EH (cell line): ENCODE results near the gene FERMT3.
"Not testable (repeated sequence)": the region's sequence is repeated elsewhere in the genome, so short reads cannot be mapped to it uniquely, and the experiment has no call there.

Experiments
- DNase-seq: peaks from one replicate; pipeline ENCODE4 v3.0.0-alpha.2; 2015; ENCODE audit warnings: low read depth

FERMT3 gene

GRCh38 chr11:64206457-64207255, at the start of gene FERMT3:
TSS of gene FERMT3 (plus strand) at chr11:64206721. CDS start at chr11:64207365, 644 bp downstream.
- no peak for DNase-seq

DNA sequence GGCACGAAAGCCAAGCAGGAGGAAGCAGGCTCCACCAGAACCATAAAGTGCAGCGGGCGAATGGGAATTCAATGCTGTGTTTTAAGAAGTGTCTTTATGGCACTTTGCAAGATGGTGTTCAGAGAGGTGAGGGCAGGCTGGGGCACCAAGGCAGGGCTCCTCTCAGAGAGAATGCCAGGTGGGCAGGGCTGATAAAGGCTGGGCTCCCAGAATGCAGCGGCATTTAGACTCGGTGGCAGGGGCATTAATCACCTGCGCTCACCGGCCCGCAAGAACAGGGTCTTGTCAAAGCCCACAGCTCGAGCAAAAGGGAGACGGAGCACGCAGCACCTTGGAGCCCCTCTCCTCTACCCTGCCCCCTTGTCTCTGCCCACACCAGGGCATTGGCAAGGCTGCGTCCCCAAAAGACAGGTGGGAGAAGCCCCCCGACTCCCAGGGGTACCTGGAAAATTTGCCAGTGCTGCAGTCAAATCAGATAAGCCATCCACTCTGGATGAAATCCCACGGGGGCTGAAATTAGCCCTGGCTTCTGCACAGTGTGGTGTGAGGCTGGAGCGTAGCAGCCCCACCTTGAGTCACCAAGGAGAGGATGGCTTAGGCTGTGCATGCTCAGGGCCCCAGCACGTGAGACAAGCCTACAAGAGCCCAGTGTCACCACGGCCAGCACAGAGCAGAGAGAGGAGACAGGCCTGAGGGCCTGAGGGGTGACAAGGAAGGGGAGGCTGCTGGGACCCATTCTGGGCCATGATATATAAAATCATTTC, 48.7 kb upstream of the FERMT3 start:
- no peak for DNase-seq

DNA sequence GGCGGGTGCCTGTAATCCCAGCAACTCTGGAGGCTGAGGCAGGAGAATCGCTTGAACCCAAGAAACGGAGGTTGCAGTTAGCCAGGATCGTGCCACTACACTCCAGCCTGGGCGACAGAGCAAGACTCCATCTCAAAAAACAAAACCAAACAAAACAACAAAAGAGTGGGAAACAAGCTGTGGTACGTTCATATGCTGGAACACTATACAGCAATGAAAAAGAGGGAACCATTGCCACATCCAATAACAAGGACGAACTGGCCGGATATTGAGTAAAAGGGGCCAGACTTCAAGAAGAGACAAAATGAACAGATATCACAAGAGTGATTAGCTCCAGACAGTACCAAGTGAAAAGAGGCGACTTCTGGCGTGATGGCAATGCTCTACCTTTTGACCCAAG, 45.5 kb upstream of the FERMT3 start:
- no peak for DNase-seq

DNA sequence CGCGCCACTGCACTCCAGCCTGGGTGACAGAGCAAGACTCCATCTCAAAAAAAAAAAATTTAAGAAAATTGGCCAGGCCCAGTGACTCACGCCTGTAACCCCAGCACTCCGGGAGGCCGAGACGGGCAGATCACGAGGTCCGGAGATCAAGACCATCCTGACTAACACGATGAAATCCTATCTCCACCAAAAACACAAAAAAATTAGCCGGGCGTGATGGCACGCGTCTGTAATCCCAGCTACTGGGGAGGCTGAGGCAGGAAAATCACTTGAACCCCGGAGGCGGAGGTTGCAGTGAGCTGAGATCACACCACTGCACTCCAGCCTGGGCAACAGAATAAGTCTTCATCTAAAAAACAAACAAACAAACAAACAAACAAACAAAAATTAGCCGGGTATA, 43.8 kb upstream of the FERMT3 start:
- not testable (repeated sequence) for DNase-seq

DNA sequence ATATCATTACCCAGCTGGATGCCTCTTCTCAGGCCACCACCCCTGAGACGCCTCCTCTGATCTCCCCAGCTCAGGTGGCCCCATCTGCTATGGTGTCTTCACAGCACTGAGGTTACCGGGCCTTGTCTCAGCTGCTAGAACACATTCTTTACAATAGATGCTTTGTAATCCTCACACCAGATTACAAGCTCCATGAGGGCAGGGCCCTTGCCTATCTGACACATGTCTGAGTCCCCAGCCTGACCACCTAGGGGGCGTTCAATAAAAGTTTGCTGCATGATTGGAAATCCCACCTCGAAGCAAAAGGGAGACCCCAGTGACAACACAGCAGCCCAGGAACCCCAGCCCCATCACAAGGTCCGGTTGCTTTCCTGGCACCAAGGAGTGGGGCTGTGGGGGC, 42.6 kb upstream of the FERMT3 start:
- no peak for DNase-seq

DNA sequence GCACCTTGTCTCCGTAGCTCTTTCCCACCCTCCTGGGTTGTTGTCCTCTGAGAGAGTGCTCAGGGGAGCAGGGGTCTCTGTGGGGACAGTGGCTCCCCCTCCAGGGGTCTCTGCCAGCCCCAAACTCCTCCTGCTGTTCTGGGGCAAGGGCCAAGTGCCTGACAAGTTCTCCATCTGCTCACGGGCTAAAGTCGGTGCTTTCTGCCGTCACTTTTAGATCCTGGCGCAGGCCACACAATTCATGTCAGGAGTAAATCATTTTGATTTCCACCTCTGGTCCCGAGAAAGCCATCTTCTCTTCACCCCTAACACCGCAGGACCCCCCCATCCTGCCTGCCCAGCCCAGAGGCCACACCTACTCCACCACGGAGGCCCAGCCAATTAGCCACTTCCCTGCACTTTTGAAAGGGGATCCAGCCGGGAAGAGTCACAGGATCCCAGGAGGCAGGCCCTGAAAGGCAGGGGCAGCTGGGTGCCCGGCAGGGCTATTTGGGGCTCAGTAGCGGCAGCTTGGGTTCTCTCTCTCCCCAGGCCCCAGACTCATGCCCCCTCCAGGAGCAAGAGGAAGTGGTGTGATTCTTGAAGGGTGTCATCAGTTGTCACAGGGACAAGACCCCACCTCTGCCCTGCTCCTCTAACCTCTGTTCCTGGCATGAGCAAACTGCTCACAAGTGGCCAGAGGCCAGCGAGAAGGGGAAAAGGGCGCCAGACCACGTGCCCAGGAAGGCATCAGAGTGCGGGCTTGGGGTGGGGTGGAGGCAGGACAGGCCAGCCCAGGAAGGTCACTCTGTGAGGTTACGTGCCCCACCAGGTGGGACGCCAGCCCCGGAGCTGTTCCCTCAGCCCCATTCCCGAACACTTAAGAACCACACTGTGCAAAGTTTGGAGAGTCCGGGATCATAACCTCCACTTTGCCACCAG, 41.9 kb upstream of the FERMT3 start:
- DNase-seq, result peak; percentile 33

GRCh38 chr11:64165481-64165841, 41.1 kb upstream of the FERMT3 start:
- peak; percentile 23 for DNase-seq

GRCh38 chr11:64165842-64166635, 40.5 kb upstream of the FERMT3 start, which contains the start of gene MACROD1:
TSS of gene MACROD1 (minus strand) at chr11:64166113. CDS start at chr11:64165994, 119 bp downstream.
- DNase-seq, result peak; percentile 87

DNA sequence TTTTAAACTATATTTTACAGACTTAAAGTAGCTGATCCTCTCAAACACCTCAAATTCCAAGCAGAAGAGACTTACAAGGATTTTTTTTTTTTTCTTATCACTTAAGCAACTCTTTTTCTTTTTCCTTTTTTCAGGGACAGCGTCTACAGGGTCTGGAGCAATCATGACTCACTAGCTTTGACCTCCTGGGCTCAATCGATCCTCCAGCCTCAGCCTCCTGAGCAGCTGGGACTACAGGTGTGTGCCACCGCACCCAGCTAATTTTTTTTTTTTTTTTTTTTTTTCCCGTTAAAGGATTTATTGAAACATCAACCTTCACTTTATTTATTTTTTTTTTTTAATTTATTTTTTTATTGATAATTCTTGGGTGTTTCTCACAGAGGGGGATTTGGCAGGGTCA, 36.1 kb upstream of the FERMT3 start:
- no peak for DNase-seq

DNA sequence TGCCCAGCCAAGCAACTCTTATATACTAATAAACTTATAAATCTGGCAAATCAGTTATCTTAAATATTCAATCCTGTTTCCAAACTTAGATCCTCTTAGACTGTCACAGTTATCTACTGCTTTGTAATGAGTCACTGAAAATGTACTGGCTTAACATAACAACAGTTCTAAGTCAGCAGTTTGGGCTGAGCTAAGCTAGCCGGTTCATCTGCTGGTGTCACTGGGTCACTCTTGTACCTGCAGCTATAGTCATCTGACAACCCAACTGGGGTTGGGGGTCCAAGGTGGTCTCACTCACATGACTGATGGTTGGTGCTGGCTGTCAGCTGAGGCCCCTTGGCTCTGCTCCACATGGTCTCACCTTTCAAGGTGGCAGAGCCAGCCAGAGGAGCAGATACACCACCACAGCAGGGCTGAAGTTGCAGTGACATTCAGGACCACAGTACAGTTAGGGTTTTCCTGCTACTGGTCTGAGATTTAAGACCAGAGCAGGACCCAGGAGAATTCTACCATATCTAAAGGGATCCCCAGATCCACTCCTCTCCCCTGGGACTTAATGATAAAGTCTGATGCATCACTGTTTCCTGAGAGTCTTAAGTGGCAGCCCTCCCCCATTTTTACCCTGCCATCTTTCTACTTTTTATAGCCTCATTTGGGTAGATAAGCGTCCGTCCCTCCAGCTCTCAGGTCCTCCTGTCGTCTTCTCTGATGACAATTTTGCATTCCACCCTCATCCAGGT, 32.7 kb upstream of the FERMT3 start:
- peak; percentile 16 for DNase-seq

DNA sequence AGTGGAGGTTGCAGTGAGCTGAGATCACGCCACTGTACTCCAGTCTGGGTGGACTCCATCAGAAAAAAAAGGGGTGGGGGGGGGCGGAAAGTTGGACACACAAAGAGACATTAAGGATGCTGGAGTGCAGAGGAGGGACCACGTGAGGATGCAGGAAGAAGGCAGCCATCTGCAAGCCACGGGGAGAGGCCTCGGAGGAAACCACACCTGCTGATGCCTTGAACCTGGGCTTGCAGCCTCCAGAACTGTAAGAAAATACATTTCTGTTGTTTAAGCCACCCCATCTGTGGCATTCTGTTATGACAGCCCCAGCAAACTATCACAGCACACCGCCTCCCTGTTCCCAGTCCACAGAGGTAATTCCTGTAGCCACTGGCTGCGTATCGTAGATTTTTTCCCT, 29.8 kb upstream of the FERMT3 start:
- no peak for DNase-seq

- no peak for DNase-seq
These were observed 28.3 kb upstream of the FERMT3 start for GRCh38 chr11:64178203-64178602.

GRCh38 chr11:64178951-64179639, 27.4 kb upstream of the FERMT3 start:
- no peak for DNase-seq

DNA sequence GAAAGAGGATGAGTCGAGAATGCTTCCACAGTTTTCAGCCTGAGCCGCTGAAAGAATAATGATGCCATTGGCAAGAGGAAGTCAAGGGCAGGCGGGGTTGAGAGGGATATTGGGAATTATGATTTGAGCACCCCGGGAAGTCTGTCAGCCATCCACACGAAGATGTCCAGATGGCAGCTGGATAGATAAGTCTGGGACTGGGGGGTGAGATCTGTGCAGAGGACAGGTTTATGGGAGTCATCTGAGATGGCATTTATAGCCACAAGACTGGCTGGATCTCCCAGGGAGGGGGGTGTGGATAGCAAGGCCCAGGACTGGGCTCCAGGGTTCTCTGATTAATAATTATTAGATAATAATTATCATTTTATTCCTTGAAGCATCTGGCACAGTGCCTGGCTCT, 25.6 kb upstream of the FERMT3 start:
- peak; percentile 19 for DNase-seq

DNA sequence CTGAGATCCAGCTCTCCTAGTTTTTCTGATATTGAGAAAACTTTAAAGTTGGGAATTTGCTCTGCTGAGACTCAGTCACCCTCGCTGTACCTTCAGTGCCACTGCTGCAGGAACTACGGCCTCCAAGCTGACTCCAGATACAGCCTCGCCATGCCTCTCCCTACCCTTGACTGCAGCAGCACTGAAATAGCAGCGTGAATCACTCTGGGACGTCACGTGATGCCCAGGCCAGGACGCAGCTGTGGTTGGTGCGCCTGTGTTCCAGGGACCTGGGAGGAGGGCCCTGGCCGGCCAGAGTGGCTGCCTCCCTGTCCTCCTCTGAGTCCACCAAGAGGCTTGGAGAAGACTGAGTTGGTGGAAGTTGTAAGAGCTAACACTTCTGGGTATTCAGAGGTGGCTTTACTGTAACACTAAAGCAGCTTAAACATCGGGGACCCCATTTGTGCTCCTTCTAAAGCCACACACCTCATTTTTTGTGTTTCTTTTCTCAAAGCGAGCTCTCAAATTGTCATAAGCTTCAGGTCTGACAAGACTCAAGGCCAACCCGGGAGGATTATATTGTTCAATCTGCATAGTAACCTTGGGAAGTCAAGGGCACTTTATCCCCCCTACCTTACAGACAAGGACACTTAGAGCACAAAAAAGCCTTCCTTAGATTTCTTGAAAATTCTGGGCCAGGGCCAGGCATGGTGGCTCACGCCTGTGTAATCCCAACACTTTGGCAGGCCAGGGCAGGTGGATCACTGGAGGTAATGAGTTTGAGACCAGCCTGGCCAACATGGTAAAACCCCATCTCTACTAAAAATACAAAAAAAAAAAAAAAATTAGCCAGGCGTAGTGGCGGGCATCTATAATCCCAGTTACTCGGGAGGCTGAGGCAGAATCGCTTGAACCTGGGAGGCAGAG, 24.8 kb upstream of the FERMT3 start:
- peak; percentile 96 for DNase-seq

DNA sequence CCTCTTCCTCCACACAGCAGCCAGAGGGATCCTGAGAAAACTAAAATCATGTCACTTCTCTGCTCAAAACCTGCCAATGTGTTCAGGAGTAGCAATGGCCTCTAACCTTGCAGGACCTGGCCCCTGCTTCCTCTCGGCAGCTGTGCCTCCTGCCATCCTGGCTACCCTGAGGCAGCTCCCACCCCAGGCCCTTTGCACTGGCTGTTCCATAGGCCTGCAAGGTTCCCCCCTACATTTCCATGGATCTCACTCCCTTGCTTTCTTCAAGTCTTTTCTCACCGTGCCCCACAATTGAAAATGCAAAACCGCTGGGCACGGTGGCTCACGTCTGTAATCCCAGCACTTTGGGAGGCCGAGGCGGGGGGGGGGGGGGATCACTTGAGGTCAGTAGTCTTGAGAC, 22.6 kb upstream of the FERMT3 start:
- DNase-seq, result no peak

DNA sequence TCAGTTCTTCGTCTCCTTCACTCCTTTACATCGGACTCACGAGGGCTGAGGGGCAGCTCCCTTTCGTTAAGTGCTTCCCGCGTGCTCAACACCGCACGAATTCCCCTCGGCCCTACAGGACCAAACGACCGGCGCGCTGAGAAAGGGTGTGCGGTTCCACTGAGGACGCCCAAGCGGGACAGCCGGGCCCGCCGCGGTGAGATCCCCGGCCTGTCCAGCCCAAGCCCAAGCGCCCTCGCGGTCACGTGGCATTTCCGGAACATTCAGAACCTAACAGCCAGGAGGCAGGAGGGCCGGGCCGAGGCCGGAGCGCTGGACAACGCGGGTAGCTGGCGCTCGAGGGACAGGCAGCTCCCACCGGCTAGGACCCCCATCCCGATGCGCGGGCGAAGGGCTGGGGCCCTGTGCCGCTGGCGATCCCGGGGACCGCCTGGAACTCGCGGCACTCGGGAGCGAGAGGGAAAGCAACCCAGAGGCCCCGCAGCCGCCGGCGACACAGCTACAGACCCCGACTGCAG, 21.3 kb upstream of the FERMT3 start:
- DNase-seq, result peak; percentile 91

DNA sequence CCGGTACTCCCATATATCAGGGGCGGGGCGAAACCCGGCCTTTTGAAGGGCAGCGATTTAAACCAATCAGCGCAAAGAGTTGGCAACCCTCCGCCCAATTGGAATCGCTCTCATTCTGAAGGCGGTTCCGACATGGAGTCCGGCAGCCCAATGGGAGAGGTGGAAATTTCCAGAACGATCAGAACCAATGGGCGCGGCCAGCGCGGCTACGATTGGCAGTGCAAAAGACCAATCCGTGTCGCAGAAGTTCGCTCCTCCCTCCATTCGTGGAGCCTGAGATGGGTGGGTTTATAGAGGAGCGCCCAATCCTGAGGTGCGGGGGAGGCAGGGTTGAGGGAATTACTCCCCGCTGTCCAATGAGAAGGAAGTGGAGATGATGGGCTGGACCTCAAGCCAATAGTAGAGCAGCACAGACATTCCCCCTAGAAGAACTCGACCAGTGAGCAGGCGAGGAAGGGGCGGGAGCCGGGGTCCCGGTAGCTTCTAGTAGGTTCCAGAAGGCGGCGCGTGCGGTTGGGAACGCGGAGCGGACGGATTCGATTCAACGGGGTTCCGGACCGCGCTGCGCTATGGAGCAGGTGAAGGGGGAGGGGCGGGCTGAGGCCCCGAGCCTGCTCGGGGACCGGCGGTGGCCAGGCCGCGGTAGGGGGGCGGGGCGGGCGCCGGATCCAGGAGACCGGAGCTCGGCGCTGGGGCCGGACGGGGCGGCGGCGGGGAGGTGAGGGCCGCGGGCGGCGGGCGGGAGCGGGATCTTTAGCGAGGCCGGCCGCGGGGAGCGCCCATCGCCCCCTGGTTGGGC, 20.6 kb upstream of the FERMT3 start, which contains the start of gene STIP1:
TSS of gene STIP1 (plus strand) at position 479 of the 799 bp plus-strand sequence. CDS start at position 570, 91 bp downstream.
- peak; percentile 100 for DNase-seq
